Endothelial cell of hepatic sinusoid (primary cell): ENCODE data around the gene GFI1B.
"Not testable (repeated sequence)": the region's sequence is repeated elsewhere in the genome, so short reads cannot be mapped to it uniquely, and the experiment has no call there.

Experiments
- in situ Hi-C: cut with HindIII; loops from 2 replicates; pipeline ENCODE4 v1.10.0; 2017; ENCODE audit warnings: low sequenced_read_pairs

The GFI1B gene

DNA sequence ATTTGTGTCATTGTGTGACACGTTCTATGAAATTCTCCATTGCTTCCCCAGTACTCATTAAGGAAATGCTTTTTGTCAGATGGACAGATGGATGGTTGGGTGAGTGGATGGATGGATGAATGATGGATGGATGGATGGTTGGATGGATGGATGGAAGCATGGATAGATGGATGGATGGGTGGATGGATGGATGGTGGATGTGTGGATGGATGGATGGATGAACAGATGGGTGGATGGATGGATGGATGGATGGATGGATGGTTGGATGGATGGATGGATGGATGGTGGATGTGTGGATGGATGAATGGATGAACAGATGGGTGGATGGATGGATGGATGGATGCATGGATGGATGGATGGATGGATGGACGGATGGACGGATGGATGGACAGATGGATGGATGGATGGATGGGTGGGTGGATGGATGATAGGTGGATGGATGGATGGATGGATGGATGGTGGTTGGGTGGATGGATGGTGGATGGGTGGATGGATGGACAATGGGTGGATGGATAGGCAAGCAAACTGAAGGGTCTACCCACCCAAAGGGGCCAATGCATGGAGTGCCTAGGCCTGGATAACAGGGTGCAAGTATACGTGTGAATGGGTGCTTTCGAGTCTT lies 28.3 kb downstream of the GFI1B start:
- in situ Hi-C loops = no loop called here

DNA sequence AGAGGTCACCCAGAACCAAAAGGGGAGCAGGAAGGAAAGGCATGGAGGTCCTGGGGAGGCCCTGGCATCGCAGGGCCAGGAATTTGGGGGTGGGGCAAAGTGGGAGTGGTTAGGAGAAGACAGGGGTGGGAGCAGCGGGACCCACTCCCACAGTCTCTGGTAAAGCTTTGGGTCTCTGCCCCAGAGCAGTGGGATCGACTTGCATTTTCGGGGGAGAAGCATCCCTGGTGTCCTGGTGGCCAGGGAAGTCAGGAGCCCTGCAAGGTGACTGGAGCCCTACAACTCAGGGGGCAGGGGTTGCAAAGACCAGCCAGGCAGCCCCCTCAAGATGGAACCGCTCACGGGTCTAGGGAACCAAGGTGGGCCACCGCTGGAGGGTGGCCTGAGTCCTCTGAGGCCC lies 29.9 kb downstream of the GFI1B start:
- in situ Hi-C loops = no loop called here

DNA sequence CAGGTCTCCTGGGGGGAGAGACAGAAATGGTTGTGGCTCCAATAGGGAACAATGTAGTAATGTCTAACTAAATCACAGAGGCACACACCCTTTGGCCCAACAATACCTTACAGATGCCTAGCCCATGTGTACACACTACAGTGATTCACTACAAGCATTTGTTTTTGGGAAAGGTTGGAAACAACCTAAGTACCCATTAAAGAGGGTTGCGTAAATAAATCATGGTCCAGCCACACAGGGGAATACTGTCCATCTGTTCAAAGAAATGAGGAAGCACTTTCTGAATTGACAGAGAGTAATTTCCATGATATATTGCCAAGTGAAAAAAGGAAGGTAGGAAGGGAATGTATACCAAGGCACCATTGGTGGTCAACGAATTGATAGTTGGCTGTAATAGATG lies 30.3 kb downstream of the GFI1B start:
- in situ Hi-C loops = no loop called here

DNA sequence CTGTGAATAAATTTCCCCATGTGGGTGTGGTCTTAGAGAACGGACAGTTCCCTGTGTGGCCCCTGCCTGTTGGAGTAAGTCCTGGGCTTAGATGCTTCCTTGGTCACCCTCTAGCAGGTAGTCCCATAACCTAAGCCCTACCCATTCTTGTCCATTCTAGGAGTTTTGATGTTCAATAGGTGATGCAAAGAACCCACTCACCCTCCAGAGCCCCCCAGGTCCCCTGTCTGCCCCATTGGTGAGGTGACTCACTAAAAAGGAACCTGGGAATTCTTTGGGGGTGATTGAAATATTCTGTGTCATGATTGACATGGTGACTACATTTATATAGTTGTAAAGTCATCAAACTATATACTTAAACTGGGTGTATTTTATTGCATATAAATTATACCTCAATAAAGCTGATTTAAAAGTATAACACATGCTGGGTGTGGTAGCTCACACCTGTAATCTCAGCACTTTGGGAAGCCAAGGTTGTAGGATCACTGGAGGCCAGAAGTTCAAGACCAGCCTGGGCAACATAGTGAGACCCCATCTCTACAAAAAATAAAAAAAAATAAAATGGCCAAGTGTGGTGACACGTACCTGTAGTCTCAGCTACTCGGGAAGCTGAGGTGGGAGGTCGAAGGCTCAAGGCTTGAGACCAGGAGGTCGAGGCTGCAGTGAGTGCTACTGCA lies 31.6 kb downstream of the GFI1B start:
- in situ Hi-C loops = loop anchor here (5.0 to 10.0 kb wide), 2 partner anchors 53 to 165 kb away; no protein-coding TSS in a partner anchor

DNA sequence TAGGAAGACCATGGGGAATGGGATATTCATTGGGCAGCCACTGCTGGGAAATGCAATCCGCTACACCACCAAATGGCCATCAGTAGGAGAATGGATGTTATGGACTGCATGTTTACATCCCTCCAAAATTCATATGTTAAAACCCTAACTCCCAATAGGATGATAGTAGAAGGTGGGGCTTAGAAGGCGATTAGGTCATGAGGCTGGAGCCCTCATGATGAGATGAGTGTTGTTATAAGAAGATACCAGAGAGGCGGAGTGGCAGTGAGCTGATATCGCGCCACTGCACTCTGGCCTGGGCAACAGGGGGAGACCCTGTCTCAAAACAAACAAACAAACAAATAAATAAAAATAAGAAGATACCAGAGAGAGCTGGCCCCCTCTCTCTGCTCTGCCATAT lies 36.2 kb downstream of the GFI1B start:
- in situ Hi-C loops = loop anchor here (5.0 to 10.0 kb wide), 2 partner anchors 57 to 160 kb away; no protein-coding TSS in a partner anchor

DNA sequence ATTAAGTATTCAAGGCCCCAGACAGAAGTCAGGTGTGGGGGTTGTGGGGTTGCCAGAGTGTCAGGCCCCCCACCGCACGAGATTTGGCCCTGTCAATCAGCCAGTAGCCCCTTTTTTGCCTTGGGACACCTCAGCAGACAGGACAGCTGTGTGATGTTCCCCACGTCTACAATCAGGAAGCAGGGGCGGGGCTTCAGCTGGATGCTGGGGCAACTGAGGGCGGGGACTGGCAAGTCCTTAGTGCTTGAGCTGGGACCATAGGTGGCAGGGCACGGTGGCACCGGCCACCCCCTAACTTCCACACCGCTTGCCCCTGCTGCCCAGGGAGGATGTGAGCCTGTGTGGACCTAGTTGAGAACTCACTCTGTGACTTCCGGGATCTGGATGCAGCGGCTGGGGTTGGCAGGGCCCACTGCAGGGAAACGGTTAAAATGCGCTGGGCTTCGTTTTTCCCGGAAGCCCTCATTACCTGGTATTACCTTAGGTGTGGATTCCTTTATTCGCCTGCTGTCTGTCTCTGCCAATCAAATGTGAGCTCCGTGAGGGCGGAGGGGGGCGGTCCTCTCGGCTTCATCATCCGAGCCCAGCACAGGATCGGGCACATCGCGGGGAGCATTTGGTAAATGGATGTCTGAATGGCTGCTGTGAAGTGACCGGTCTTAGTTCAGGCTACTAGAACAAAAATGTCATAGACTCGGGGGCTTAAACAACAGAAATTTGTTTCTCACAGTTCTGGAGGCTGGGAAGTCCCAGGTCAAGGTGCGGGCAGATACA lies 44.8 kb downstream of the GFI1B start:
- in situ Hi-C loops = no loop called here

DNA sequence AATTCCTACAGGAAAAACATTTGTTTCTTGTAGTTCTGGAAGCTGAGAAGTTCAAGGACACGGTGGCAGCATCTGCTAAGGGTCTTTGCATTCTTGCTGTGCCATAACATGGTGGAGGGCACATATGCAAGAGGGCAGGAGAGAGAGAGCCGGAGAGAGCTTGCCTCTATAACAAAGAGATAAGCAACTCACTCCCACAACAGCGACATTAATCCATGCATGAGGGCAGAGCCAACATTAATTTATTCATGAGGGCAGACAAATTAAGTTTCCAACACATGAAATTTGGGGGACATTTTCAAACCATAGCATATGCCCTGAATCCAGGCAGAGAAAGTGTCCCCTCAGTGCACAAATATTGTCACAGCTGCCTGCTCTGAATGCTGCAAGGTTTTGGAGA lies 47.9 kb downstream of the GFI1B start:
- in situ Hi-C loops = no loop called here

DNA sequence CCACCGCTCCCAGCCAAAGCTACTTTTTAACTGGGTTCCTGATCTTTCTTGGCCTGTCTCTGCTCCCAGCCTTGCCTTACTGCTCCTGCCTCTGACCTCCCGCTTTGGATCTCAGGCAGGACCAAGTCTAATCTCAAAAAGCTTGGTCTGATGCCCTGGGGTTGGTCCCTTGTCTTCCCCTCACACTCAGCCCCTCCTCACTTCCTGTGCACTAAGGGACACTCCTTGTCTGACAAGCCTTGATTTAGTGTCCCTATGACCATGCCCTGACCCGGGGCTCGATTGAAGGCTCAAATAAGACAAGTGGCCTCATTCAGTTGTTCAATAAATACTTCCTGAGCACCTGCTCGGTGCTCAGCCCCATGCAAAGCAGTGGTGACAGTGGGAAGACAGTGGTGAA lies 48.6 kb downstream of the GFI1B start:
- in situ Hi-C loops = no loop called here

DNA sequence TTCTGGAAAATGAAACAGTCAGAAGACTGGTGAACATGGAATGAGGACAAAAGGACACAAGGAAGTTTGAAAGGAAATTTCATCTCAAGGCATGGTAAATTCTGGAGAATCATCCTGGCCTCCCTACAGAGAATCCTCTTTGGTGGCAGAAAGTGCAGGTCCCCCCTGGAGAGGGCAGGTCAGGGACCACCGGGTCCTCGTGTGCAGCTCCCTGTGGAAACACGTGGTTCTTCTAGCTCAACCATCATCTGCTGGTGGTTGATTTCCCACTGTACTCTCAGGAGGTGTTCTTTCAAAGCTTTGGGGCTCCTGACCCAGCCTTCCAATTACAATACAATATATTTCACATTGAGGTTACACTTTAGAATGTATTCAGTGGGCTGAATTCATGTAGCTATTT lies 49.7 kb downstream of the GFI1B start:
- in situ Hi-C loops = no loop called here

DNA sequence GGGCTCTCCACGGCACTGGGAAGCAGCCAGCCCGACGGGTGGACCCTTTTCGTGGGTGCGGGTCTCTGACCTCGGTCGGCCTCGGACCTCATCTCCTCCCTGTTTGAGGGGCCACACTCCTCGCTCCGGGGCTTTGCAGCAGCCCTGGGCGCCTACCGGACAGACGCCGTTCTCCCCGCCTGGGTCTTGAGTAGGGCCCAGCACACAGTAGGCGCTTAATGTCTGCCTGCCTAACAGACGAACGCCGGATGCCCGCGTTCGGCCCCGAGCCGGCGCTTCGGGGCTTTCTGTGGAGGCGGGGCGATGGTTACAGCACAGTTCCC lies 51.5 kb downstream of the GFI1B start:
- in situ Hi-C loops = no loop called here

DNA sequence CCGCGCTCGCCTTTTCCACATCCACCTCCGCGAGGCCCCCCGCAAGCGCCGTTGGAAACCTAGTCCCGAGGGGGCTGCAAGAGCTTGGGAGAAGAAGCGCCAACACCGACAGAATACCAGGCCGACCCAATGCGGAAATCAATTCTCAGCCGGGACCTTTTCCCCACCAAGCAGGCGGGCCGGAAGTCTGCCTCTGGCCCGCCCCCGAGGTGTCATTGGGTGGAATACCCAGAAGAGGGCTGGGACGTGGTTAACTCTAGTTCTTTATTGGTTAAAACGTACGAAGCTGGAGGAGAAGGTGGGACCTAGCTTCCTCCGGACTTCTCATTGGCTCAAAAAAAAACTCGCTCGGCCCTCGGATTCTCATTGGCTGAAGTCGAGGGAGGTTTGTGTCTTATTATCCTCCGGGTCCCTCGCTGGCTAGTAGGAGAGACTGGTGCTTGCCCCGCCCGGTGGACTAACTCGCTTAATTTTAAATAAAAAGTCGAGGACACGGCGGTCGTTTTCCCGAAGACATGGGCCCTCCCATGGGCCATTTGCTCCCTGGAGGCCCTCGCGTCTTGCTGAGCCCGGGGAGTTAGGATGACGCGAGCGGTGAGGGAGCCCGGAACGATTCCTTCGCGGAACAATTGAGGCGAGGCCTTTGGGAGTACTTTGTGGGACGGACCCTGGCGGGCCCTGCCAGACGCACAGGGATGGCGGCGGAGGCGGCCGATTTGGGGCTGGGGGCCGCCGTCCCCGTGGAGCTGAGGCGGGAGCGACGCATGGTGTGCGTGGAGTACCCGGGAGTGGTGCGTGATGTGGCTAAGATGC lies 52.0 kb downstream of the GFI1B start, which contains the start of gene GTF3C5:
GTF3C5 (plus strand) TSS at position 681 of the 813 bp plus-strand sequence; CDS start at position 696, 15 bp downstream.
- in situ Hi-C loops = no loop called here

DNA sequence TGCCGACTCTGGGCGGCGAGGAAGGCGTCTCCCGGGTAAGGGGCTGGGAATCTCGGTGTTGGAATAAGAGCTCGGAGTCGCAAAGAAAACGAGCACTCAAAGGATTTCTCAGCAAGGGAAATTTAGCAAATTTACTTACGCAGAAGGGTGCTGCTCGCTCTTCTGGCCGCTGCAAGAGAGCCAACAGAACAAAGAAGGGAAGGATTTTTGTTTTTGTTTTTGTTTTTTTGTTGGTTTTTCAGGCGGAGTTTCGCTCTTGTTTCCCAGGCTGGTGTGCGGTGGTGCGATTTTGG lies 52.6 kb downstream of the GFI1B start:
- in situ Hi-C loops = no loop called here

DNA sequence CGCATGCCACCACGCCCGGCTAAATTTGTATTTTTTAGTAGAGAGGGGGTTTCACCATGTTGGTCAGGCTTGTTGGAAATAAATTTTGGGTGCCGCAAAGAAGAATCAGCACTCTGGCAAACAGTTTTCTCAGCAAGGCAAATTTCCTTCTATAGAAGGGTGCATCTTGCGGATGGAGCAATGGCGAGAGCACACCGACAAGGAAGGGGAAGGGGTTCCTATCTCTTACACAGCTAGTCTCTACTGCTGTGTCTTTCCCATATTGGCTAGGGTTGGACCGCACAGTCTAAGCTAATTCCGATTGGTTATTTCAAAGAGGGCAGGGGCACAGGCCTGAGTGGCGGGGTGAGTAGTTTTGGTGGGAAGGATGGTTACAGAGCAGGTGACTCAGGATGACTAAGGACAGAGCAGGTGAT lies 53.0 kb downstream of the GFI1B start:
- in situ Hi-C loops = no loop called here

DNA sequence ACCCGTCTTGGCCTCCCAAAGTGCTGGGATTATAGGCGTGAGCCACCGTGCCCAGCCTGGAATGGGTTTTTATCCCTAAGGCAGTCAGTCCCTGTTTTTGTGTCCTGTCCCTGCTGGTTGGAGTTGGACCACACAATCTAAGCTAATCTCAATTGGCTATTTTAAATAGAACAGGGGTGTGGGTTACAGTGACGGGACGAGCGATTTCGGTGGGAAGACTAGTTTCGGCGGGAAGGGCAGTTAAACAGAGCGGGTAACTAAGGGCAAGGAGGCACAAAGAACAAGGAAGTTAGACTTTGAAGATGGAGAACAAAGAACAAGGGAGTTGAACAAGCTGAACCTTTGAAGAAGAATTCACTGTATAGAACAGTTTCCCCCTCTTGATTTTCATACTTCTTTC lies 53.7 kb downstream of the GFI1B start:
- in situ Hi-C loops = no loop called here

DNA sequence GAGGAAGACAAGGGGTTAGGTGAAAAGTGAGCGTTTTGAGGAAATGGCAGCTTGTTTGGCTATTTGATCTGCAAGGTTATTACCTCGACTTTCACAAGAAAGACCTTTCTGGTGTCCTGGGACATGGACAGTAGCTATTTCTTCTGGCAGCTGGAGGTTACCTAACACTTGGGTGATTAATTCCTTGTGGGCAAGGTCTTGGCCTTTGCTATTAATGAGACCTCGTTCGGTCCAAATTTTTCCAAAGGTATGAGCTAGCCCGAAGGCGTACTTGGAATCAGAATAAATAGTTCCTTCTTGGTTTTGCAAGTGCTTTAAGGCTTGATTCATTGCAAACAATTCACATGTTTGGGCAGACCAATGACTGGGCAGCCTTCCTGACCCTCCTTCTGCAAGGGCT lies 57.2 kb downstream of the GFI1B start:
- in situ Hi-C loops = loop anchor here (5.0 kb wide), 1 partner anchor 82 kb away; no protein-coding TSS in a partner anchor

DNA sequence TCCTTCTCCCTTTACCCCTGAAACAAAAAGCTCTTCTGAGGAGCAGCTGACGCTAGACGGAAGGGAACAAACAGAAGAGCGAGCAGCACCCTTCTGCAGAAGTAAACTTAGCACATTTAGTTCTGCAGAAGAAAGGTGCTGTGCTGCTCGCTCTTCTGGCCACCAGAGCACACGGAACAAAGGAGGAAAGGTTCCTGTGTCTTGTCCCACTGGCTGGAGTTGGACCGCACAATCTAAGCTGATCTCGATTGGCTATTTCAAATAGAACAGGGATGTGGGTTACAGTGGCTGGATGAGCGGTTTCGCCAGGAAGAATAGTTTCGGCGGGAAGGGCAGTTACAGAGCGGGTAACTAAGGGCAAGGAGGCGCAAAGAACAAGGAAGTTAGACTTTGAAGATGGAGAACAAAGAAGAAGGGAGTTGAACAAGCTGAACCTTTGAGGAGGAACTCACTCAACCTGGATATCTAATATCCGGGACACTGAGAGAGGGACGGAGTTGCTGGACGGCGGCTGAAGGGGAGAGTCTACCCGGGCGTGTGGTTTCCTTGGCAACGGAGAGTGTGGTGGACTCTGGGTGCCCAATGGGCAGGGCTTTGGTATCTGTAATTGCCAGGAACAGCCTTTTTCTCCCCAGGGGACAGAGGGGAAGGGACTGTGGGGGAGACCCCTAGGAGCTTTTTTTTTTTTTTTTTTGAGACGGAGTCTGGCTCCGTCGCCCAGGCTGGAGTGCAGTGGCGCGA lies 59.5 kb downstream of the GFI1B start:
- in situ Hi-C loops = loop anchor here (5.0 kb wide), 1 partner anchor 79 kb away; no protein-coding TSS in a partner anchor

DNA sequence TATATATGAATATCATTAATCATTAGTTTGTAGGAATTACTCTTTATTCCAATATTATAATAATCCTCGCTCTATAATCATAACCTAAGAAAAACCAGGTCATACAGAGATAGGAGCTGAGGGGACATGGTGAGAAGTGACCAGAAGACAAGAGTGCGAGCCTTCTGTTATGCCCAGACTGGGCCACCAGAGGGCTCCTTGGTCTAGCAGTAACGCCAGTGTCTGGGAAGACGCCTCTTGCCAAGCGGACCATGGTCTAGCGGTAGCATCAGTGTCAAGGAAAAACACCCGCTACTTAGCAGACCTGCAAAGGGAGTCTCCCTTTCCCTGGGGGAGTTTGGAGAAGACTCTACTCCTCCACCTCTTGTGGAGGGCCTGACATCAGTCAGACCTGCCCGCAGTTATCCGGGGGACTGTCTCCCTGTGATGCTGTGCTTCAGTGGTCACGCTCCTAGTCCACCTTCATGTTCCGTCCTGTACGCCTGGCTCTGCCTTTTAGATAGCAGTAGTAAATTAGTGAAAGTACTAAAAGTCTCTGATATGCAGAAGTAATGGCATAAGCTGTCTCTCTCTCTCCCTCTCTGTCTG lies 62.5 kb downstream of the GFI1B start:
- in situ Hi-C loops = not testable (repeated sequence)
